ENCODE measurements around the gene VAV3. TPM values are rescaled to one million over a fixed set of nuclear protein-coding genes. Genes with fewer than 3 reads are reported as not detected.
A peak's percentile ranks its signal among the peaks of the same experiment; 100 is the strongest.

The VAV3 gene
- total RNA-seq, 1 donor from 2014 or later, result 6.4 TPM

GRCh38 chr1:107549152-107549810, 415.7 kb downstream of the VAV3 start:
- intact Hi-C loops (cut with DNase I), result no loop called here
- DNase-seq (ENCODE audit: low spot score) (no peak), ATAC-seq (no peak)

DNA sequence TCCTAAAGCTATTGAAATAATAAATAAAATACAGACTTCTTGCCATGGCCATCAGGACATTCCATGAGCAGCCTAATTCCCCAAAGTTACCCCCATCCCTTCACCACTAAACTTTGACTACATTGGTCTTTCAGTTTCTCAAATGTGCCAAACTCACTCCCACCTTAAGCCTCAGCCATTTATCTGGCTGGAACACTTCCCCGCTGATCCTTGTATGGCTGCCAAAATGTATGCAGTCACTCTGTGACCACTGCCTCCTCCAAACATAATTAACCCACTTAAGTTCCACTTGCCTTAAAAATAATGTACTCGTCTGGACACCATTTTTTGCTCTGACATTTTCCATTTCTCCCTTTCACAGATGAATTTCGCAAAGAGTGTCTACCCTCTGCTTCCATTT, 416.7 kb downstream of the VAV3 start:
- DNase-seq (ENCODE audit: low spot score), result no peak
- intact Hi-C loops (cut with DNase I), result no loop called here
- ATAC-seq, result no peak

- intact Hi-C loops (cut with DNase I), result no loop called here
- DNase-seq (ENCODE audit: low spot score) (no peak), ATAC-seq (no peak)
Observed at GRCh38 chr1:107547363-107548155, 417.4 kb downstream of the VAV3 start.

- DNase-seq (ENCODE audit: low spot score) (no peak), ATAC-seq (no peak)
- intact Hi-C loops (cut with DNase I), result no loop called here
Observed at GRCh38 chr1:107546576-107546975, 418.4 kb downstream of the VAV3 start.

DNA sequence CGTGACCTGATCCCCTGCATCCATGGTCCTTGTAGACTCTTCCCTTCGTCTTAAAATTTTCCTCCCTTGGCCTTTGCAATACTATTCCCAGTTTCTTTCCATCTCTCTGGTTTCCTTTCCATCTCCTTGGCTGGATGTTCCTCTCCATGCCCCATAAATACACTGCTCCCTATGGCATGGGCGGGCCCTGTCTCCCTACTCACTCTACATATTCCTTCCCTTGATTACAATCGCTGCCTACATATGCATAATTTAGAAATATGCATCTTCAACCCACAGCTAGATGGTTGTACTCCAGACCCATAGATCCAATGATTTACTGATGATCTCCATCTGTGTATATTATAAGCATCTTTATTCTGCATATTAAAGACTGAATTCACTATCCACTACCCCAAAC, 419.1 kb downstream of the VAV3 start:
- ATAC-seq, result no peak
- DNase-seq (ENCODE audit: low spot score), result no peak

GRCh38 chr1:107545056-107545577, 419.9 kb downstream of the VAV3 start:
- no peak for DNase-seq (ENCODE audit: low spot score)
- ATAC-seq, result no peak
- intact Hi-C loops (cut with DNase I), result no loop called here

More for the DNA sequence above, 419.1 kb downstream of the VAV3 start:
- intact Hi-C loops (cut with DNase I), result no loop called here

DNA sequence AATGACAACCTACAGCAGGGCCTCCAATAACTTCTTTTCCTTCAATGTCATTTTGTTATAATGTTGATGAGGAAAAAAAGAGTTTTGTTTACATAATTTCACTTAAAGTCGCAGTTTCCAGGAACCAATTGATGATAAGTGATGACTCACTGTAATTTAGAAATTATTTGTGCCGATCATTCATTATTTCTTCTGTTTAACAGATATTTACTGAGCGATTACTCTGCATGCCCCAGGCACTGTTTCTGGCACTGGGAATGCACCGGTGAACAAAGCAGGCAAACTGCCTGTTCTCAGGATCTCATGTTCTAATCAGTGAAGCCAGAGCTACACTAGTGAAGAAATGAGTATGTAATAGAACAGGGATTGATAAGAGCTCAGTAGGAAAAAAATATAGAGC, 420.7 kb downstream of the VAV3 start:
- ATAC-seq (no peak), DNase-seq (ENCODE audit: low spot score) (no peak)
- intact Hi-C loops (cut with DNase I), result loop anchor here (5.0 kb wide), 1 partner anchor 1512 kb away; no protein-coding TSS in a partner anchor

DNA sequence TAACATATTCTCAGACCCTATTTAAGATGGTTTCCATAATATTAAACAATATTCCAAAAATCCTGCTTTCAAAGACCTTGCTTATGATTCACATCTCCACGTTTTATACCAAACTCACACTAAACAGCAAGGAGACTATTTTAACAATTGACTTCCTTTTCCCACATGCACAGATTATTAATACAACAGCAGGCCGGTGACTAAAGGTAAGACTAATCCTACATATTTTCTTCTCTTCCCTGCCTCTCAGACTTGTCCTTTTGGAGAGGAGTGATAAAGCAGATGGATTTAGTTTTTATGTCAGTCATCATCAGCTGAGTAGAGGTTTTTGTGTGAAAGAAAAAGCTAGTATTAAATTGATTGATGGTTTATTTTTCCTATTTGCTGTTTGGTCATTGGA, 423.6 kb downstream of the VAV3 start:
- DNase-seq (ENCODE audit: low spot score) (no peak), ATAC-seq (no peak)
- intact Hi-C loops (cut with DNase I), result loop anchor here (5.0 kb wide), 1 partner anchor 1509 kb away; no protein-coding TSS in a partner anchor

GRCh38 chr1:107538502-107538901, 426.5 kb downstream of the VAV3 start:
- no peak for ATAC-seq

GRCh38 chr1:107536266-107536665, 428.7 kb downstream of the VAV3 start:
- no peak for DNase-seq (ENCODE audit: low spot score)
- intact Hi-C loops (cut with DNase I), result no loop called here
- no peak for ATAC-seq

More at GRCh38 chr1:107538502-107538901, 426.5 kb downstream of the VAV3 start:
- intact Hi-C loops (cut with DNase I), result no loop called here
- no peak for DNase-seq (ENCODE audit: low spot score)

DNA sequence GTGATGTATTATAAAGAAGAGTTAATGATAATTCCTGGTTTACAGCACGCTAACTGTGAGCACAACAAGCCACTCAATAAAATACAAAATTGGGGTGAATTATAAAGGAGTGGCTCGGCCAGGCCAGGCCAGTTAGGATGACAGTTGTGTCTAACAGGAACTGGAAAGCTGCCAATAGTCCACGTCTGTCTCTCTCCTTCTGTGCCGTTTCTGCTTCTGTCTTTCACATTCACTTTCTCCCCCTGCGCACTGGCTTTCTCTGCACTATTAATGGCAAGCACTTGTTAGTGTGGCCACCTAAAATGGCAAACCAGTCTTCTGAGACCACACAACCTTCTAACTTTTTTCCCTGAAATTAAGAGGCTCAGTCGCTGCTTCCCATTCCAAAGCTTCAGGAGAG, 429.9 kb downstream of the VAV3 start:
- intact Hi-C loops (cut with DNase I), result no loop called here
- DNase-seq (ENCODE audit: low spot score) (no peak), ATAC-seq (no peak)

- DNase-seq (ENCODE audit: low spot score) (no peak), ATAC-seq (no peak)
- intact Hi-C loops (cut with DNase I), result no loop called here
Observed at GRCh38 chr1:107534632-107535031, 430.3 kb downstream of the VAV3 start.

DNA sequence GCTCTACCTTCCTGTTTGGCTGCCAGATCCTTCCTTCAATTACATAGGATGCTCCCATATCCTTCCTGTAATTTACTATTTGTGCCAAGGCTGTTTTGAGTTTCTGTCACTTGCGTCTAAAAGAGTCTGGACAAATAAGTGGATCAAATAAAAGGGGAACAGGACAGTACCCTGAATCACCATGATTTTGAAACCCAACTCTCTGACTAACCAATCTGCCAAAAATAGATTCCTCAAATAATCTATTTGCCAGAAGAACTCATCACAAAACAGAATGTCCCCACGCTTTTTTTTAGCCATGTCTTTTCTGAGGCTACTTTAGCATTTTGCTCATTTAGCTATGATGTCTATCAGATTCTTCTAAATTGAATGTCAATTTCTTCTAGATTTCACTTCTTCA, 431.5 kb downstream of the VAV3 start:
- intact Hi-C loops (cut with DNase I), result no loop called here

DNA sequence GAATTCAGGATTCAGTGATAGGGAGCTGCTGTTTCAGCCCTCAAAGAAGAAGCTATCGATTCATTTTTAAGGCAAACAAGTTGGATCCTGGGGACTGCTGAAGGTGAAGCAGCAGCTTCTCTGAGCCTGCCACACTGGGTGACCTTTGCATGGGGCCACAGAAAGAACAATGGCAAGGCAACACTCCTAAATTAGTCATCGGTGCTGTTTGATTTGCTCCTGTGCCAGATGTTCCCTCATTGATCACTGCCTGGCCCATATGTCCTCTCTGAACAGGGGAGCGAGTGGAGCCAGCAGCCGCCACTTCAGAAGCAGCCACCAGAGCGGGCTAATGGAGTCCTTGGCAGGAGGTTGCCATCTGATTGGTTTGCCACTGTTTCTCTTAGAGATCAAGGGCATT, 432.7 kb downstream of the VAV3 start:
- DNase-seq (ENCODE audit: low spot score), result no peak
- no peak for ATAC-seq
- intact Hi-C loops (cut with DNase I), result no loop called here

More for the DNA sequence above, 431.5 kb downstream of the VAV3 start:
- DNase-seq (ENCODE audit: low spot score) (no peak), ATAC-seq (no peak)

GRCh38 chr1:107531065-107531908, 433.7 kb downstream of the VAV3 start:
- no peak for ATAC-seq
- intact Hi-C loops (cut with DNase I), result no loop called here
- DNase-seq (ENCODE audit: low spot score), result no peak

DNA sequence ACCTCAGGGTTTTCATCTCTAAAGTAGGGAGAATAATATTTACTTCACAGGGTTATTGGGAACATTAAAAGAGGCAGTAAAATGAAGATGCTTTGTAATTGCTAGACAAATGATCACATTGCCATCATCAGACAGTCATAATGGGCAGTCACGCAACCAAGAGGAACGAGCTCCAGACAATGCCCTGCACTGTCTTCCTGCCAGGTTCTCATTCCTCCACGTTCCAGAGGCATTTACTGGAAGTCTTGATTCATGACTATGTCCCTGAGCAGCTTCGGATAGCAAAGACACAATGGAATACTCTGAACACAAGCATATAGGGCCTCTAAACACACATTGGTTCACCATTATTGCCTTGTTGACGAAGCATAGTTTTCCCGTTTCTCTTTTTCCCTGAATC, 434.4 kb downstream of the VAV3 start:
- intact Hi-C loops (cut with DNase I), result no loop called here
- DNase-seq (ENCODE audit: low spot score) (no peak), ATAC-seq (no peak)

DNA sequence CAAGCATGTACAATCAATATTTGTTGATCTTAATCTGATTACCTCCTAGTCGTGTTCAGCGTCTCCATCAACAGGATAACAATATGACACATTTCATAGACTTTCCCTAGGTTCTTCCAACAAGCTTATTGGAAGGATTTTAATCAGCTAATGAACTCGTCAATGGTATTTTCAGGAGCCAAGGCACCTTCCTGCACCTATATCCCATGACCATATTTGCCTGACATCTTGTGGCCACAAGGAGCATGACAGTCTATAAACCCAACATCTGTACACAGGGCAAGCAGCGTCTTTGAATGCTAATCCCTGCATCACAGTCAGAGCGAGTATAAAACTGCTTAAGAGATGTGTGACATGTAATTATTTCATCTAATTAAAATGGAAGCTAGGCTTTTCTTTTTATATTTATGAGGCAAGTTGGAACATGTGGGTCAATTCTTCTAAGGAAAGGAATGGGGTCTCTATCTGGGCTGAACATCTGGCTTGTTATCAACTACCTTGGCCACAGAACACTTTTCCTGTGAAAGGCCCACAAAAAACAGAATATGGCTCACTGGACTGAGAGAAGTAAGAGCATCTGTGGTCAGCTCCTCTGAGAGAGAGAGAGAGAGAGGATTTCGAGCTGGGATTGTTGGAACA, 435.4 kb downstream of the VAV3 start:
- no peak for DNase-seq (ENCODE audit: low spot score)
- intact Hi-C loops (cut with DNase I), result no loop called here
- peak; percentile 76 for ATAC-seq

GRCh38 chr1:107526524-107527198, 438.3 kb downstream of the VAV3 start:
- intact Hi-C loops (cut with DNase I), result no loop called here
- no peak for DNase-seq (ENCODE audit: low spot score)
- no peak for ATAC-seq
